B cell (primary cell): ENCODE results near the gene NECTIN1. TPM values are rescaled to one million over a fixed set of nuclear protein-coding genes. Genes with fewer than 3 reads are reported as not detected.
A peak's percentile ranks its signal among the peaks of the same experiment; 100 is the strongest.

ENCODE experiments used
- ATAC-seq: fragments of 200-7000 bp; cut with Tn5 transposase; one replicate; pipeline ENCODE4 v1.10.0; 2021; ENCODE audit warnings: low read depth, mild to moderate bottlenecking, moderate number of reproducible peaks, moderate library complexity
- CTCF ChIA-PET: fragments of 350-600 bp; sonication (Branson Sonifier 250); formaldehyde crosslinking; loops from one replicate; lab custom pipeline; 2021; ENCODE audit warnings: antibody characterized with exemption, inconsistent platforms; lab: Charles Lee
- POLR2A ChIA-PET: fragments of 350-600 bp; sonication (Branson Sonifier 250); formaldehyde crosslinking; loops from one replicate; lab custom pipeline; 2021; ENCODE audit warnings: antibody characterized with exemption; lab: Charles Lee
- DNase-seq: peaks from one replicate; pipeline ENCODE4 v3.0.0; 2013
- H2AFZ ChIP-seq: 2 replicates; pipeline ENCODE4 v1.6.1; 2012; ENCODE audit warnings: mild to moderate bottlenecking, low read depth, low read length; ENCODE audit not compliant: insufficient read depth, poor library complexity, severe bottlenecking
- H3K27ac ChIP-seq, 2 donors: 1 replicate in 1 of 2; 2 replicates in 1 of 2; pipeline ENCODE4 v1.5.1; 2012 to 2013; ENCODE audit warnings: low read length in 2 of 2, mild to moderate bottlenecking in 2 of 2, moderate library complexity in 1 of 2
- H3K27me3 ChIP-seq, 4 experiments: fragments of 200-600 bp in 1 of 4; sonication (generic) in 1 of 4; replicated peaks in 1 of 4; 1 replicate in 2 of 4; 2 replicates in 2 of 4; pipeline versions ENCODE4 v1.6.1 to v1.7.0; 2013 to 2016; ENCODE audit warnings: low read length in 3 of 4, mild to moderate bottlenecking in 2 of 4, mixed read lengths in 1 of 4, moderate library complexity in 1 of 4; ENCODE audit not compliant: insufficient read depth in 4 of 4, control insufficient read depth in 3 of 4; ENCODE audit errors: control extremely low read depth in 1 of 4
- H3K36me3 ChIP-seq, 2 experiments: replicated peaks in 1 of 2; 1 replicate in 1 of 2; 2 replicates in 1 of 2; pipeline versions ENCODE4 v1.6.1 to v1.7.1; 2013; ENCODE audit warnings: low read length in 1 of 2; ENCODE audit not compliant: insufficient read depth in 2 of 2, control insufficient read depth in 1 of 2; ENCODE audit errors: control extremely low read depth in 1 of 2, extremely low read depth in 1 of 2
- H3K4me1 ChIP-seq, 2 donors: fragments of 200-600 bp in 1 of 2; sonication (generic) in 1 of 2; 1 replicate in 1 of 2; 2 replicates in 1 of 2; pipeline versions ENCODE4 v1.5.1 to v1.6.1; 2013 to 2017; ENCODE audit warnings: low read length in 2 of 2; ENCODE audit not compliant: control insufficient read depth in 2 of 2, insufficient read depth in 2 of 2
- H3K4me2 ChIP-seq: replicated peaks from 2 replicates; pipeline ENCODE3; 2012; ENCODE audit warnings: mild to moderate bottlenecking, low read depth, low read length; ENCODE audit not compliant: poor library complexity, severe bottlenecking
- H3K4me3 ChIP-seq, 5 experiments: fragments of 200-600 bp in 1 of 5; sonication (generic) in 1 of 5; 1 replicate in 3 of 5; 2 replicates in 2 of 5; pipeline versions ENCODE4 v1.5.1 to v1.7.0; 2011 to 2016; ENCODE audit warnings: low read length in 4 of 5, mild to moderate bottlenecking in 4 of 5, low read depth in 2 of 5, control low read depth in 1 of 5, moderate library complexity in 1 of 5; ENCODE audit not compliant: insufficient read depth in 1 of 5; ENCODE audit errors: control extremely low read depth in 1 of 5, extremely low read depth in 1 of 5
- H3K79me2 ChIP-seq: fragments of 200-600 bp; sonication (generic); one replicate; pipeline ENCODE4 v1.6.0; 2016; ENCODE audit warnings: low read length; ENCODE audit not compliant: control insufficient read depth, insufficient read depth
- H3K9ac ChIP-seq: fragments of 200-600 bp; sonication (generic); 2 replicates; pipeline ENCODE4 v1.6.1; 2017; ENCODE audit warnings: mild to moderate bottlenecking, low read length, moderate library complexity
- H3K9me3 ChIP-seq, 3 donors: one replicate each; pipeline versions ENCODE4 v1.6.1 to v1.7.1; 2013; ENCODE audit warnings: low read length in 2 of 3; ENCODE audit not compliant: control insufficient read depth in 2 of 3, insufficient read depth in 1 of 3; ENCODE audit errors: control extremely low read depth in 1 of 3
- H4K20me1 ChIP-seq: 2 replicates; pipeline ENCODE4 v1.6.0; 2012; ENCODE audit warnings: mild to moderate bottlenecking, low read length; ENCODE audit not compliant: insufficient read depth, control insufficient read depth, poor library complexity, severe bottlenecking
- H3K27ac Mint-ChIP-seq: one replicate; pipeline ENCODE4 v1.8.0; 2021; ENCODE audit warnings: mixed read lengths
- H3K27me3 Mint-ChIP-seq: one replicate; pipeline ENCODE4 v1.8.0; 2021; ENCODE audit warnings: mixed read lengths
- H3K4me1 Mint-ChIP-seq: one replicate; pipeline ENCODE4 v1.8.0; 2021; ENCODE audit warnings: mixed read lengths
- H3K4me3 Mint-ChIP-seq: one replicate; pipeline ENCODE4 v1.8.0; 2021; ENCODE audit warnings: mixed read lengths
- H3K9me3 Mint-ChIP-seq: one replicate; pipeline ENCODE4 v1.8.0; 2022; ENCODE audit warnings: mixed read lengths; ENCODE audit not compliant: insufficient read depth
- EZH2 ChIP-seq: IDR thresholded peaks from 2 replicates; pipeline ENCODE4 v1.6.1; 2012; ENCODE audit warnings: borderline replicate concordance, low read depth, mild to moderate bottlenecking, moderate library complexity, low read length; ENCODE audit not compliant: insufficient read depth, poor library complexity, severe bottlenecking
- WGBS: methylation state at CpG from one replicate; pipeline ENCODE4 v1.1.5; 2013; ENCODE audit warnings: missing lambda C conversion rate; ENCODE audit not compliant: insufficient coverage; 5-methylcytosine and 5-hydroxymethylcytosine counted together
- intact Hi-C: fragments of 100-400 bp; cut with micrococcal nuclease; formaldehyde crosslinking; loops from one replicate; pipeline ENCODE4 v1.10.0; 2022
- polyA minus RNA-seq: library from RNA; depleted of rRNA, polyadenylated mRNA; stranded (reverse); fragments of >200 nt; gene quantifications from 2 replicates; pipeline ENCODE4 v1.2.3, GENCODE V29; 2012
- polyA plus RNA-seq: library from polyadenylated mRNA; depleted of rRNA; stranded (reverse); fragments of >200 nt; gene quantifications from 2 replicates; pipeline ENCODE4 v1.2.3, GENCODE V29; 2012
- total RNA-seq, 2 donors: library from RNA; stranded (reverse); fragments of 120-200 nt in 1 of 2; gene quantifications; 1 replicate in 1 of 2; 2 replicates in 1 of 2; pipeline versions ENCODE4 v1.2.3 to v1.2.4, GENCODE V29; 2013 to 2022
- TF ChIP-seq, protein P1 (sequence below): fragments of 200-600 bp; IDR thresholded peaks from one replicate; pipeline ENCODE4 v1.8.0; 2022; ENCODE audit warnings: antibody characterized with exemption, mild to moderate bottlenecking

NECTIN1 gene
- total RNA-seq (3.9 and 5.5 TPM in 2 replicates), polyA plus RNA-seq (2.1 and 4.7 TPM in 2 replicates), polyA minus RNA-seq (0.69 and 6.0 TPM in 2 replicates)
- total RNA-seq (2013), result 1.1 TPM

GRCh38 chr11:119728651-119729580 lies at the start of gene NECTIN1:
Gene NECTIN1, minus strand, starts transcription at chr11:119729200. Its CDS starts 647 bp downstream, at chr11:119728553.
- Histone ChIP-seq H3K36me3 (no peaks in the 10 kb centered on the region), H4K20me1 (peaks cover 16% of the 10 kb centered on the region), H3K4me2 (peak within 1 kb of the TSS; percentile 100), H3K4me1 (peaks cover 34 to 39% of the 10 kb centered on the region in 2 donors), H3K27me3 (peaks cover 0 to 48% (median 17%) of the 10 kb centered on the region in 4 experiments), H3K27ac (no peak within 1 kb of the TSS), H3K9me3 (peaks cover 0 to 5% (median 0%) of the 10 kb centered on the region in 3 donors), H3K79me2 (no peaks in the 10 kb centered on the region), H2AFZ (peak within 1 kb of the TSS; percentile 95), H3K4me3 (peak within 1 kb of the TSS; percentile 44 to 72 (median 63)), H3K9ac (peak within 1 kb of the TSS; percentile 78)
- intact Hi-C loops, result loop anchor here (1.0 to 5.0 kb wide), 5 partner anchors 14 to 608 kb away; partner anchors contain the start of genes ARHGEF12 and OAF
- H3K4me1 Mint-ChIP-seq, result peaks cover 32% of the 10 kb centered on the region
- peak; percentile 88 for ATAC-seq
- H3K27ac Mint-ChIP-seq, result peak within 1 kb of the TSS; percentile 84
- WGBS, result under 1% methylated on average over 128 of the region's 128 CpGs
- DNase-seq, result peak; percentile 93
- peaks cover 23% of the 10 kb centered on the region for H3K27me3 Mint-ChIP-seq
- POLR2A ChIA-PET, result interaction anchor here (1.0 kb wide), 1 partner anchor 55 kb away, joined by 3 read pairs; no protein-coding TSS in a partner anchor
- H3K4me3 Mint-ChIP-seq, result peak within 1 kb of the TSS; percentile 96
- no peak for TF ChIP-seq EZH2
- TF ChIP-seq, protein P1, sequence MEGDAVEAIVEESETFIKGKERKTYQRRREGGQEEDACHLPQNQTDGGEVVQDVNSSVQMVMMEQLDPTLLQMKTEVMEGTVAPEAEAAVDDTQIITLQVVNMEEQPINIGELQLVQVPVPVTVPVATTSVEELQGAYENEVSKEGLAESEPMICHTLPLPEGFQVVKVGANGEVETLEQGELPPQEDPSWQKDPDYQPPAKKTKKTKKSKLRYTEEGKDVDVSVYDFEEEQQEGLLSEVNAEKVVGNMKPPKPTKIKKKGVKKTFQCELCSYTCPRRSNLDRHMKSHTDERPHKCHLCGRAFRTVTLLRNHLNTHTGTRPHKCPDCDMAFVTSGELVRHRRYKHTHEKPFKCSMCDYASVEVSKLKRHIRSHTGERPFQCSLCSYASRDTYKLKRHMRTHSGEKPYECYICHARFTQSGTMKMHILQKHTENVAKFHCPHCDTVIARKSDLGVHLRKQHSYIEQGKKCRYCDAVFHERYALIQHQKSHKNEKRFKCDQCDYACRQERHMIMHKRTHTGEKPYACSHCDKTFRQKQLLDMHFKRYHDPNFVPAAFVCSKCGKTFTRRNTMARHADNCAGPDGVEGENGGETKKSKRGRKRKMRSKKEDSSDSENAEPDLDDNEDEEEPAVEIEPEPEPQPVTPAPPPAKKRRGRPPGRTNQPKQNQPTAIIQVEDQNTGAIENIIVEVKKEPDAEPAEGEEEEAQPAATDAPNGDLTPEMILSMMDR, result peak; percentile 97
- CTCF ChIA-PET, result interaction anchor here (0.5 to 1.7 kb wide), 25 partner anchors 8 to 782 kb away, joined by 3 to 37 read pairs (median 4); partner anchors contain the start of gene ARHGEF12
- H3K9me3 Mint-ChIP-seq, result no peaks in the 10 kb centered on the region
